ENCODE results near the gene ANKRD34A. TPM values are rescaled to one million over a fixed set of nuclear protein-coding genes. Genes with fewer than 3 reads are reported as not detected.
A peak's percentile ranks its signal among the peaks of the same experiment; 100 is the strongest.
"Not testable (repeated sequence)": the region's sequence is repeated elsewhere in the genome, so short reads cannot be mapped to it uniquely, and the experiment has no call there.

Gene ANKRD34A
- total and polyA plus RNA-seq, 2 experiments from 2014 or later: 0.16 to 0.35 TPM

DNA sequence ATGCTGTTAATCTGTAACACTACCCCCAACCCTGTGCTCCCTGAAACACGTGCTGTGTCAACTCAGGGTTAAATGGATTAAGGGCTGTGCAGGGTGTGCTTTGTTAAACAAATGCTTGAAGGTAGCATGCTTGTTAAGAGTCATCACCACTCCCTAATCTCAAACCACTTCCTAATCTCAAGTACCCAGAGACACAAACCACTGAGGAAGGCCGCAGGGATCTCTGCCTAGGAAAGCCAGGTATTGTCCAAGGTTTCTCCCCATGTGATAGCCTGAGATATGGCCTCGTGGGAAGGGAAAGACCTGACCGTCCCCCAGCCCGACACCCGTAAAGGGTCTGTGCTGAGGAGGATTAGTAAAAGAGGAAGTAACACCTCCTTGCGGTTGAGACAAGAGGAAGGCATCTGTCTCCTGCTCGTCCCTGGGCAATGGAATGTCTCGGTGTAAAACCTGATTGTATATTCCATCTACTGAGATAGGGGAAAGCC lies 31.8 kb downstream of the ANKRD34A start:
- peak overlapping the region; percentile 20; the same call in 1 of the 2 replicates for H2AFZ ChIP-seq
- not testable (repeated sequence) for ATAC-seq; H3F3A ChIP-seq (replicated peaks; ENCODE audit: low read depth); H4K20me1 ChIP-seq (replicated peaks; ENCODE audit: insufficient read depth); H3K79me2 ChIP-seq (replicated peaks; ENCODE audit: insufficient read depth); H3K9me2 ChIP-seq (ENCODE audit: insufficient read depth); H3K36me3 ChIP-seq (ENCODE audit: insufficient read depth); H3K4me3 ChIP-seq; H3K9me3 Mint-ChIP-seq; H3K36me3 Mint-ChIP-seq (ENCODE audit: low read depth); H3K27me3 Mint-ChIP-seq (ENCODE audit: insufficient read depth, low read depth, poor library complexity); H3K27me3 ChIP-seq (ENCODE audit: insufficient read depth)
- DNase-seq (ENCODE audit: low spot score): peak; percentile 21
- H3K4me2 ChIP-seq: peak overlapping the region; percentile 17
- peak; percentile 33; the same call in 1 of the 2 replicates for TF ChIP-seq CREB1 (CRISPR knock-in tag; IDR thresholded peaks at IDR 0.05; ENCODE audit: low read depth)
- H3K27ac ChIP-seq (ENCODE audit: low read depth): peak overlapping the region; percentile 42; the same call in 1 of the 2 replicates
- peak overlapping the region; percentile 72; the same call in 1 of the 2 replicates for H3K27ac Mint-ChIP-seq
- H3K4me1 ChIP-seq (ENCODE audit: insufficient read depth): peaks cover 28% of the 10 kb centered on the region
- 0 out of 3 replicates have a peak overlapping the region, but pooled peaks have one; percentile 23 for H3K4me3 Mint-ChIP-seq
- H3K4me1 Mint-ChIP-seq: peaks cover 25% of the 10 kb centered on the region

DNA sequence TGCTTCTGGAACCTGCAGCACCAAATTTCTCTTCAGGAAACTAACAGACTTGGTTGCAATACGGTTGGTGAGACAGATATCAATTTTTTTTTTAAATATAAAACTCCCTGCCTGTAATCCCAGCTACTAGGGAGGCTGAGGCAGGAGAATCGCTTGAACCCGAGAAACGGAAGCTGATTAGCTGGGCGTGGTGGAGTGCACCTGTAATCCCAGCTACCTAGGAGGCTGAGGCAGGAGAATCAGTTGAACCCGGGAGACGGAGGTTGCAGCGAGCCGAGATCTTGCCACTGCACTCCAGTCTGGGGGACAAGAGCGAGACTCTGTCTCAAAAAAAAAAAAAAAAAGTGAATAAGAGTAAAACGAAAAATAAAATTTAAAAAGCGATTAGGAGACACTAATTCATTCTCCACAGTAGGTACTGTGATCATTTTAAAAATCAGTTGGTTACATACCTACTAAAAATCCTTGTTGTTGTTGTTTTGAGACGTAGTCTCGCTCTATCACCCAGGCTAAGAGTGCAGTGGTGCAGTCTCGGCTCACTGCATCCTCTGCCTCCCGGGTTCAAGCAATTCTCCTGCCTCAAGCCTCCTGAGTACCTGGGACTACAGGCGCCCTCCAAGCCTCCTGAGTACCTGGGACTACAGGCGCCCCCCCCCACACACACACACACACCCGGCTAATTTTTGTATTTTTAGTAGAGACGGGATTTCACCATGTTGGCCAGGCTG lies 36.3 kb downstream of the ANKRD34A start:
- H3K4me1 ChIP-seq (ENCODE audit: insufficient read depth): peaks cover 18% of the 10 kb centered on the region
- H3K27ac Mint-ChIP-seq: peak overlapping the region; percentile 86
- peaks cover 12% of the 10 kb centered on the region; the same call in 1 of the 2 replicates for H3F3A ChIP-seq (replicated peaks; ENCODE audit: low read depth)
- peaks cover 4% of the 10 kb centered on the region for H3K27me3 Mint-ChIP-seq (ENCODE audit: insufficient read depth, low read depth, poor library complexity)
- peaks cover 12% of the 10 kb centered on the region for H3K79me2 ChIP-seq (replicated peaks; ENCODE audit: insufficient read depth)
- H3K9me3 Mint-ChIP-seq: no peaks in the 10 kb centered on the region
- no peak for DNase-seq (ENCODE audit: low spot score)
- H3K4me3 ChIP-seq: peak overlapping the region; percentile 63
- H3K4me2 ChIP-seq: peak overlapping the region; percentile 79
- peaks cover 7% of the 10 kb centered on the region for H3K36me3 Mint-ChIP-seq (ENCODE audit: low read depth)
- no peak overlapping the region for H2AFZ ChIP-seq
- no peaks in the 10 kb centered on the region for H4K20me1 ChIP-seq (replicated peaks; ENCODE audit: insufficient read depth)
- ATAC-seq: no peak
- H3K4me1 Mint-ChIP-seq: peaks cover 23% of the 10 kb centered on the region
- H3K36me3 ChIP-seq (ENCODE audit: insufficient read depth): peaks cover 13% of the 10 kb centered on the region
- no peak overlapping the region; the same call in 1 of the 3 replicates for H3K4me3 Mint-ChIP-seq
- H3K27ac ChIP-seq (ENCODE audit: low read depth): peak overlapping the region; percentile 90
- no peaks in the 10 kb centered on the region for H3K27me3 ChIP-seq (ENCODE audit: insufficient read depth)
- no peaks in the 10 kb centered on the region for H3K9me2 ChIP-seq (ENCODE audit: insufficient read depth)
- TF ChIP-seq, protein P1, sequence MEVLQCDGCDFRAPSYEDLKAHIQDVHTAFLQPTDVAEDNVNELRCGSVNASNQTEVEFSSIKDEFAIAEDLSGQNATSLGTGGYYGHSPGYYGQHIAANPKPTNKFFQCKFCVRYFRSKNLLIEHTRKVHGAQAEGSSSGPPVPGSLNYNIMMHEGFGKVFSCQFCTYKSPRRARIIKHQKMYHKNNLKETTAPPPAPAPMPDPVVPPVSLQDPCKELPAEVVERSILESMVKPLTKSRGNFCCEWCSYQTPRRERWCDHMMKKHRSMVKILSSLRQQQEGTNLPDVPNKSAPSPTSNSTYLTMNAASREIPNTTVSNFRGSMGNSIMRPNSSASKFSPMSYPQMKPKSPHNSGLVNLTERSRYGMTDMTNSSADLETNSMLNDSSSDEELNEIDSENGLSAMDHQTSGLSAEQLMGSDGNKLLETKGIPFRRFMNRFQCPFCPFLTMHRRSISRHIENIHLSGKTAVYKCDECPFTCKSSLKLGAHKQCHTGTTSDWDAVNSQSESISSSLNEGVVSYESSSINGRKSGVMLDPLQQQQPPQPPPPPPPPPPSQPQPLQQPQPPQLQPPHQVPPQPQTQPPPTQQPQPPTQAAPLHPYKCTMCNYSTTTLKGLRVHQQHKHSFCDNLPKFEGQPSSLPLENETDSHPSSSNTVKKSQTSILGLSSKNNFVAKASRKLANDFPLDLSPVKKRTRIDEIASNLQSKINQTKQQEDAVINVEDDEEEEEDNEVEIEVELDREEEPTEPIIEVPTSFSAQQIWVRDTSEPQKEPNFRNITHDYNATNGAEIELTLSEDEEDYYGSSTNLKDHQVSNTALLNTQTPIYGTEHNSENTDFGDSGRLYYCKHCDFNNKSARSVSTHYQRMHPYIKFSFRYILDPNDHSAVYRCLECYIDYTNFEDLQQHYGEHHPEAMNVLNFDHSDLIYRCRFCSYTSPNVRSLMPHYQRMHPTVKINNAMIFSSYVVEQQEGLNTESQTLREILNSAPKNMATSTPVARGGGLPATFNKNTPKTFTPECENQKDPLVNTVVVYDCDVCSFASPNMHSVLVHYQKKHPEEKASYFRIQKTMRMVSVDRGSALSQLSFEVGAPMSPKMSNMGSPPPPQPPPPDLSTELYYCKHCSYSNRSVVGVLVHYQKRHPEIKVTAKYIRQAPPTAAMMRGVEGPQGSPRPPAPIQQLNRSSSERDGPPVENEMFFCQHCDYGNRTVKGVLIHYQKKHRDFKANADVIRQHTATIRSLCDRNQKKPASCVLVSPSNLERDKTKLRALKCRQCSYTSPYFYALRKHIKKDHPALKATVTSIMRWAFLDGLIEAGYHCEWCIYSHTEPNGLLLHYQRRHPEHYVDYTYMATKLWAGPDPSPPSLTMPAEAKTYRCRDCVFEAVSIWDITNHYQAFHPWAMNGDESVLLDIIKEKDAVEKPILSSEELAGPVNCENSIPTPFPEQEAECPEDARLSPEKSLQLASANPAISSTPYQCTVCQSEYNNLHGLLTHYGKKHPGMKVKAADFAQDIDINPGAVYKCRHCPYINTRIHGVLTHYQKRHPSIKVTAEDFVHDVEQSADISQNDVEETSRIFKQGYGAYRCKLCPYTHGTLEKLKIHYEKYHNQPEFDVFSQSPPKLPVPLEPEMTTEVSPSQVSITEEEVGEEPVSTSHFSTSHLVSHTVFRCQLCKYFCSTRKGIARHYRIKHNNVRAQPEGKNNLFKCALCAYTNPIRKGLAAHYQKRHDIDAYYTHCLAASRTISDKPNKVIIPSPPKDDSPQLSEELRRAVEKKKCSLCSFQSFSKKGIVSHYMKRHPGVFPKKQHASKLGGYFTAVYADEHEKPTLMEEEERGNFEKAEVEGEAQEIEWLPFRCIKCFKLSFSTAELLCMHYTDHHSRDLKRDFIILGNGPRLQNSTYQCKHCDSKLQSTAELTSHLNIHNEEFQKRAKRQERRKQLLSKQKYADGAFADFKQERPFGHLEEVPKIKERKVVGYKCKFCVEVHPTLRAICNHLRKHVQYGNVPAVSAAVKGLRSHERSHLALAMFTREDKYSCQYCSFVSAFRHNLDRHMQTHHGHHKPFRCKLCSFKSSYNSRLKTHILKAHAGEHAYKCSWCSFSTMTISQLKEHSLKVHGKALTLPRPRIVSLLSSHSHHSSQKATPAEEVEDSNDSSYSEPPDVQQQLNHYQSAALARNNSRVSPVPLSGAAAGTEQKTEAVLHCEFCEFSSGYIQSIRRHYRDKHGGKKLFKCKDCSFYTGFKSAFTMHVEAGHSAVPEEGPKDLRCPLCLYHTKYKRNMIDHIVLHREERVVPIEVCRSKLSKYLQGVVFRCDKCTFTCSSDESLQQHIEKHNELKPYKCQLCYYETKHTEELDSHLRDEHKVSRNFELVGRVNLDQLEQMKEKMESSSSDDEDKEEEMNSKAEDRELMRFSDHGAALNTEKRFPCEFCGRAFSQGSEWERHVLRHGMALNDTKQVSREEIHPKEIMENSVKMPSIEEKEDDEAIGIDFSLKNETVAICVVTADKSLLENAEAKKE (CRISPR knock-in tag; IDR thresholded peaks at IDR 0.05): no peak
- TF ChIP-seq ZNF114 (CRISPR knock-in tag; IDR thresholded peaks at IDR 0.05) (no peak), CREB1 (CRISPR knock-in tag; IDR thresholded peaks at IDR 0.05; ENCODE audit: low read depth) (no peak), ZNF331 (CRISPR knock-in tag; IDR thresholded peaks at IDR 0.05; ENCODE audit: low read depth) (no peak), EZH2 (IDR thresholded peaks at IDR 0.05; ENCODE audit: low read depth, unreplicated experiment) (no peak), POLR2AphosphoS5 (IDR thresholded peaks at IDR 0.05; ENCODE audit: low read depth) (no peak), EZH2phosphoT487 (IDR thresholded peaks at IDR 0.05; ENCODE audit: unreplicated experiment) (no peak)
- TF ChIP-seq, protein P2, sequence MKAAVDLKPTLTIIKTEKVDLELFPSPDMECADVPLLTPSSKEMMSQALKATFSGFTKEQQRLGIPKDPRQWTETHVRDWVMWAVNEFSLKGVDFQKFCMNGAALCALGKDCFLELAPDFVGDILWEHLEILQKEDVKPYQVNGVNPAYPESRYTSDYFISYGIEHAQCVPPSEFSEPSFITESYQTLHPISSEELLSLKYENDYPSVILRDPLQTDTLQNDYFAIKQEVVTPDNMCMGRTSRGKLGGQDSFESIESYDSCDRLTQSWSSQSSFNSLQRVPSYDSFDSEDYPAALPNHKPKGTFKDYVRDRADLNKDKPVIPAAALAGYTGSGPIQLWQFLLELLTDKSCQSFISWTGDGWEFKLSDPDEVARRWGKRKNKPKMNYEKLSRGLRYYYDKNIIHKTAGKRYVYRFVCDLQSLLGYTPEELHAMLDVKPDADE (IDR thresholded peaks at IDR 0.05): no peak
- TF ChIP-seq, protein P3, sequence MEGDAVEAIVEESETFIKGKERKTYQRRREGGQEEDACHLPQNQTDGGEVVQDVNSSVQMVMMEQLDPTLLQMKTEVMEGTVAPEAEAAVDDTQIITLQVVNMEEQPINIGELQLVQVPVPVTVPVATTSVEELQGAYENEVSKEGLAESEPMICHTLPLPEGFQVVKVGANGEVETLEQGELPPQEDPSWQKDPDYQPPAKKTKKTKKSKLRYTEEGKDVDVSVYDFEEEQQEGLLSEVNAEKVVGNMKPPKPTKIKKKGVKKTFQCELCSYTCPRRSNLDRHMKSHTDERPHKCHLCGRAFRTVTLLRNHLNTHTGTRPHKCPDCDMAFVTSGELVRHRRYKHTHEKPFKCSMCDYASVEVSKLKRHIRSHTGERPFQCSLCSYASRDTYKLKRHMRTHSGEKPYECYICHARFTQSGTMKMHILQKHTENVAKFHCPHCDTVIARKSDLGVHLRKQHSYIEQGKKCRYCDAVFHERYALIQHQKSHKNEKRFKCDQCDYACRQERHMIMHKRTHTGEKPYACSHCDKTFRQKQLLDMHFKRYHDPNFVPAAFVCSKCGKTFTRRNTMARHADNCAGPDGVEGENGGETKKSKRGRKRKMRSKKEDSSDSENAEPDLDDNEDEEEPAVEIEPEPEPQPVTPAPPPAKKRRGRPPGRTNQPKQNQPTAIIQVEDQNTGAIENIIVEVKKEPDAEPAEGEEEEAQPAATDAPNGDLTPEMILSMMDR (conservative IDR thresholded peaks at IDR 0.05; ENCODE audit: low read depth in 2 of 2): no peak
